Epithelial cell of esophagus (primary cell): ENCODE data around the gene TTC24.

Experiments
- DNase-seq: peaks from one replicate; pipeline ENCODE4 v3.0.0; 2010; ENCODE audit warnings: low read depth
- H3K4me3 ChIP-seq: 2 replicates; pipeline ENCODE4 v1.5.1; 2011; ENCODE audit warnings: mild to moderate bottlenecking, low read length, control low read depth
- CTCF ChIP-seq: IDR thresholded peaks from 2 replicates; pipeline ENCODE4 v1.5.1; 2011; ENCODE audit warnings: low read depth, mild to moderate bottlenecking, low read length, control low read depth, inconsistent platforms; ENCODE audit not compliant: insufficient read depth; ENCODE audit errors: missing control alignments

Gene TTC24

GRCh38 chr1:156554971-156555370 is 24.6 kb upstream of the TTC24 start:
- no peak for TF ChIP-seq CTCF
- no peak for DNase-seq
- H3K4me3 ChIP-seq: no peak overlapping the region

- DNase-seq: no peak
- TF ChIP-seq CTCF: no peak
These were observed 23.8 kb upstream of the TTC24 start for GRCh38 chr1:156555715-156556114.

GRCh38 chr1:156556354-156556753 is 23.2 kb upstream of the TTC24 start:
- TF ChIP-seq CTCF: no peak
- H3K4me3 ChIP-seq: no peak overlapping the region
- no peak for DNase-seq

More at GRCh38 chr1:156555715-156556114, 23.8 kb upstream of the TTC24 start:
- H3K4me3 ChIP-seq: no peak overlapping the region

GRCh38 chr1:156559086-156559796 is 20.3 kb upstream of the TTC24 start:
- H3K4me3 ChIP-seq: no peak overlapping the region
- DNase-seq: no peak
- no peak for TF ChIP-seq CTCF

- no peak overlapping the region for H3K4me3 ChIP-seq
- TF ChIP-seq CTCF: no peak
- no peak for DNase-seq
These were observed 19.6 kb upstream of the TTC24 start for GRCh38 chr1:156559797-156560385.

- H3K4me3 ChIP-seq: no peak overlapping the region
- no peak for TF ChIP-seq CTCF
- no peak for DNase-seq
These were observed 18.8 kb upstream of the TTC24 start for GRCh38 chr1:156560585-156561163.
